SK-N-SH (cell line): Measurements from ENCODE around the gene NEMF. TPM values are rescaled to one million over a fixed set of nuclear protein-coding genes. Genes with fewer than 3 reads are reported as not detected.
"Not testable (repeated sequence)": the region's sequence is repeated elsewhere in the genome, so short reads cannot be mapped to it uniquely, and the experiment has no call there.

Experiments
- CTCF ChIA-PET: fragments of 300-600, 350-600 bp; formaldehyde crosslinking; extraction: SDS; loops from one replicate; lab custom pipeline; 2021; lab: Yijun Ruan, JAX
- POLR2A ChIA-PET: fragments of 350-600 bp; sonication (Branson Sonifier 250); formaldehyde crosslinking; extraction: SDS; loops from one replicate; lab custom pipeline; 2020; ENCODE audit warnings: antibody characterized with exemption, inconsistent platforms; lab: Yijun Ruan, JAX
- DNase-seq: peaks from one replicate; pipeline ENCODE4 v3.0.0; 2012
- H2AFZ ChIP-seq: fragments of 200-600 bp; sonication (generic); 2 replicates; pipeline ENCODE4 v1.8.1; 2016; ENCODE audit warnings: antibody characterized with exemption, mild to moderate bottlenecking, low read depth
- H3F3A ChIP-seq: fragments of 200-600 bp; sonication (generic); replicated peaks from 2 replicates; pipeline ENCODE3; 2016; ENCODE audit warnings: antibody characterized with exemption, mild to moderate bottlenecking; ENCODE audit not compliant: insufficient read depth
- H3K27ac ChIP-seq, 2 experiments: fragments of 200-500 bp in 1 of 2; fragments of 200-600 bp in 1 of 2; sonication (Bioruptor generic) in 1 of 2; sonication (generic), shearing (Covaris generic) in 1 of 2; 2 replicates each; pipeline versions ENCODE4 v1.5.1 to v1.6.1; 2014 to 2016; ENCODE audit warnings: low read depth in 2 of 2, inconsistent platforms in 1 of 2, low read length in 1 of 2, mild to moderate bottlenecking in 1 of 2, mixed read lengths in 1 of 2
- H3K27me3 ChIP-seq: fragments of 200-600 bp; sonication (generic), shearing (Covaris generic); 2 replicates; pipeline ENCODE4 v1.6.1; 2016; ENCODE audit warnings: mixed run types; ENCODE audit not compliant: insufficient read depth
- H3K36me3 ChIP-seq, 2 experiments: fragments of 200-500 bp in 1 of 2; fragments of 200-600 bp in 1 of 2; sonication (Bioruptor generic) in 1 of 2; sonication (generic) in 1 of 2; replicated peaks in 1 of 2; 2 replicates each; pipeline versions ENCODE3 to v1.5.1; 2014 to 2016; ENCODE audit warnings: low read length in 1 of 2, mild to moderate bottlenecking in 1 of 2; ENCODE audit not compliant: insufficient read depth in 2 of 2, control insufficient read depth in 1 of 2
- H3K4me1 ChIP-seq, 2 experiments: fragments of 200-500 bp in 1 of 2; fragments of 200-600 bp in 1 of 2; sonication (Bioruptor generic) in 1 of 2; sonication (generic), shearing (Covaris generic) in 1 of 2; 2 replicates each; pipeline versions ENCODE4 v1.5.1 to v1.6.1; 2014 to 2016; ENCODE audit warnings: low read depth in 1 of 2, low read length in 1 of 2, mixed run types in 1 of 2; ENCODE audit not compliant: insufficient read depth in 2 of 2, control insufficient read depth in 1 of 2
- H3K4me2 ChIP-seq: fragments of 200-600 bp; sonication (generic), shearing (Covaris generic); 2 replicates; pipeline ENCODE4 v1.6.1; 2017; ENCODE audit warnings: mixed run types
- H3K4me3 ChIP-seq, 2 experiments: fragments of 200-500 bp in 1 of 2; fragments of 200-600 bp in 1 of 2; sonication (Bioruptor generic) in 1 of 2; sonication (generic), shearing (Covaris generic) in 1 of 2; 2 replicates each; pipeline versions ENCODE4 v1.5.1 to v1.8.1; 2014 to 2016; ENCODE audit warnings: low read depth in 2 of 2, inconsistent platforms in 1 of 2, low read length in 1 of 2, mild to moderate bottlenecking in 1 of 2, mixed read lengths in 1 of 2, moderate library complexity in 1 of 2
- H3K79me2 ChIP-seq: fragments of 200-600 bp; sonication (generic); 2 replicates; pipeline ENCODE4 v1.8.1; 2017; ENCODE audit warnings: mild to moderate bottlenecking; ENCODE audit not compliant: insufficient read depth
- H3K9ac ChIP-seq: fragments of 200-600 bp; sonication (generic); 2 replicates; pipeline ENCODE4 v1.6.1; 2017; ENCODE audit warnings: mixed run types
- H3K9me2 ChIP-seq: fragments of 200-600 bp; sonication (generic); 2 replicates; pipeline ENCODE4 v1.6.1; 2017; ENCODE audit warnings: mixed run types
- H3K9me3 ChIP-seq: fragments of 200-600 bp; sonication (generic); 2 replicates; pipeline ENCODE4 v1.6.1; 2017; ENCODE audit warnings: mixed run types, mild to moderate bottlenecking, moderate library complexity
- H4K20me1 ChIP-seq: fragments of 200-600 bp; sonication (generic); 2 replicates; pipeline ENCODE4 v1.6.1; 2017; ENCODE audit warnings: mild to moderate bottlenecking, mixed run types; ENCODE audit not compliant: insufficient read depth
- CTCF ChIP-seq: fragments of 200-600 bp; sonication (generic); IDR thresholded peaks from 2 replicates; pipeline ENCODE4 v1.6.1; 2017; ENCODE audit warnings: antibody characterized with exemption, mild to moderate bottlenecking, moderate library complexity
- FOSL2 ChIP-seq: IDR thresholded peaks from 2 replicates; pipeline ENCODE4 v1.4.0; 2012; ENCODE audit warnings: low read depth, mild to moderate bottlenecking, moderate library complexity, borderline replicate concordance
- FOXM1 ChIP-seq: IDR thresholded peaks from 2 replicates; pipeline ENCODE4 v1.4.0; 2012; ENCODE audit warnings: low read depth, mild to moderate bottlenecking
- PBX3 ChIP-seq: IDR thresholded peaks from 2 replicates; pipeline ENCODE4; 2012
- RAD21 ChIP-seq: IDR thresholded peaks from 2 replicates; pipeline ENCODE4 v1.6.1; 2012; ENCODE audit warnings: mild to moderate bottlenecking, low read length
- RFX5 ChIP-seq: IDR thresholded peaks from 2 replicates; pipeline ENCODE4 v1.6.1; 2012; ENCODE audit warnings: mild to moderate bottlenecking, improper control_type of control experiment, low read length
- RXRA ChIP-seq: IDR thresholded peaks from 2 replicates; pipeline ENCODE4 v1.4.0; 2012; ENCODE audit warnings: low read depth, mild to moderate bottlenecking, borderline replicate concordance
- SIN3A ChIP-seq: IDR thresholded peaks from 2 replicates; pipeline ENCODE4 v1.6.1; 2012; ENCODE audit warnings: low read depth, mild to moderate bottlenecking, low read length, moderate library complexity, borderline replicate concordance
- SMC3 ChIP-seq: IDR thresholded peaks from 2 replicates; pipeline ENCODE4 v1.6.1; 2012; ENCODE audit warnings: low read depth, low read length, improper control_type of control experiment
- USF1 ChIP-seq: IDR thresholded peaks from 2 replicates; pipeline ENCODE4 v1.4.0; 2012; ENCODE audit warnings: low read depth, borderline replicate concordance
- ZBTB33 ChIP-seq: IDR thresholded peaks from 2 replicates; pipeline ENCODE4 v1.4.0; 2012; ENCODE audit warnings: low read depth, borderline replicate concordance
- WGBS: methylation state at CpG from one replicate; pipeline ENCODE4 v1.1.6; 2017; ENCODE audit warnings: low lambda C conversion rate; 5-methylcytosine and 5-hydroxymethylcytosine counted together
- polyA plus RNA-seq, 3 experiments: library from polyadenylated mRNA; depleted of rRNA; stranded (reverse); fragments of >200 nt; gene quantifications; 2 replicates each; pipeline ENCODE4 v1.2.3, GENCODE V29; 2012

Gene NEMF
- polyA plus RNA-seq, 1 of the 3 experiments (the other 2 are of a cell fraction) = 14.0 TPM

GRCh38 chr14:49778421-49778820, 74.2 kb downstream of the NEMF start:
- WGBS = 96% methylated on average over 2 of the region's 2 CpGs
- H3K4me2 ChIP-seq = no peak overlapping the region
- H4K20me1 ChIP-seq = no peaks in the 10 kb centered on the region
- no peak overlapping the region for H2AFZ ChIP-seq
- H3F3A ChIP-seq = peaks cover 44% of the 10 kb centered on the region
- no peak overlapping the region for H3K9ac ChIP-seq
- H3K4me1 ChIP-seq = no peaks in the 10 kb centered on the region
- H3K9me2 ChIP-seq = no peaks in the 10 kb centered on the region
- CTCF ChIA-PET = no interaction called here
- TF ChIP-seq FOXM1 (no peak), ZBTB33 (no peak), SMC3 (no peak)
- DNase-seq = no peak
- no peaks in the 10 kb centered on the region for H3K27me3 ChIP-seq
- no peak overlapping the region for H3K27ac ChIP-seq
- H3K79me2 ChIP-seq = no peaks in the 10 kb centered on the region
- peaks cover 78 to 86% of the 10 kb centered on the region in 2 experiments for H3K36me3 ChIP-seq
- no peak overlapping the region for H3K4me3 ChIP-seq
- H3K9me3 ChIP-seq = no peaks in the 10 kb centered on the region
- POLR2A ChIA-PET = no interaction called here

GRCh38 chr14:49774106-49774505, 78.5 kb downstream of the NEMF start:
- H3K27me3 ChIP-seq = no peaks in the 10 kb centered on the region
- WGBS = 97% methylated on average over 1 of the region's 1 CpG
- POLR2A ChIA-PET = no interaction called here

GRCh38 chr14:49771691-49772090, 80.9 kb downstream of the NEMF start:
- peaks cover 46% of the 10 kb centered on the region for H3K79me2 ChIP-seq
- H3K27ac ChIP-seq, H2AFZ ChIP-seq, H3K4me3 ChIP-seq, H3K9me2 ChIP-seq, H3K27me3 ChIP-seq, H4K20me1 ChIP-seq, H3K4me2 ChIP-seq, DNase-seq, H3K9me3 ChIP-seq, H3K9ac ChIP-seq: not testable (repeated sequence)
- H3K4me1 ChIP-seq = peaks cover 13 to 16% of the 10 kb centered on the region in 2 experiments; a peak in 3 of 4 replicates
- ChIA-PET POLR2A (interaction anchor here (1.5 kb wide), 1 partner anchor 10 kb away, joined by 3 read pairs; no protein-coding TSS in a partner anchor), CTCF (interaction anchor here (0.9 to 1.1 kb wide), 2 partner anchors 11 to 138 kb away, joined by 3 read pairs; no protein-coding TSS in a partner anchor)
- peaks cover 21% of the 10 kb centered on the region for H3F3A ChIP-seq
- peaks cover 28 to 45% of the 10 kb centered on the region in 2 experiments for H3K36me3 ChIP-seq
- 89% methylated on average over 10 of the region's 10 CpGs for WGBS

More at GRCh38 chr14:49774106-49774505, 78.5 kb downstream of the NEMF start:
- Histone ChIP-seq H3K27ac (0 out of 4 replicates have a peak overlapping the region, but pooled peaks of 1 of the 2 experiments have one; percentile 0), H4K20me1 (no peaks in the 10 kb centered on the region; the same call in 1 of the 2 replicates), H3K79me2 (peaks cover 39% of the 10 kb centered on the region), H3K36me3 (peaks cover 43 to 61% of the 10 kb centered on the region in 2 experiments), H3K4me1 (peaks cover 13% of the 10 kb centered on the region in 2 experiments; a peak in 3 of 4 replicates), H3K4me2 (no peak overlapping the region), H3K9me3 (no peaks in the 10 kb centered on the region), H2AFZ (no peak overlapping the region), H3F3A (peaks cover 14% of the 10 kb centered on the region), H3K4me3 (no peak overlapping the region), H3K9ac (no peak overlapping the region), H3K9me2 (no peaks in the 10 kb centered on the region; the same call in 1 of the 2 replicates)
- CTCF ChIA-PET = no interaction called here
- TF ChIP-seq FOSL2 (no peak), FOXM1 (no peak), RFX5 (no peak), PBX3 (no peak), SIN3A (no peak), CTCF (no peak), RXRA (no peak), RAD21 (no peak), USF1 (no peak)
- DNase-seq = no peak
